HUES64 (cell line): ENCODE measurements around the gene SEMA5A.

Source experiments
- H3K27ac ChIP-seq: 2 replicates; pipeline ENCODE4 v1.7.0; 2013; ENCODE audit warnings: low read depth, low read length, inconsistent platforms
- H3K27me3 ChIP-seq: 2 replicates; pipeline ENCODE4 v1.6.1; 2013; ENCODE audit warnings: mild to moderate bottlenecking, low read length; ENCODE audit not compliant: insufficient read depth
- H3K36me3 ChIP-seq: 2 replicates; pipeline ENCODE4 v1.6.1; 2013; ENCODE audit warnings: mild to moderate bottlenecking, low read length; ENCODE audit not compliant: insufficient read depth
- H3K4me1 ChIP-seq: 2 replicates; pipeline ENCODE4 v1.6.1; 2013; ENCODE audit warnings: mild to moderate bottlenecking, low read length, moderate library complexity; ENCODE audit not compliant: insufficient read depth
- H3K4me3 ChIP-seq: 2 replicates; pipeline ENCODE4 v1.5.1; 2013; ENCODE audit warnings: mild to moderate bottlenecking, low read length, moderate library complexity
- H3K9ac ChIP-seq: 2 replicates; pipeline ENCODE4 v1.6.1; 2013; ENCODE audit warnings: mild to moderate bottlenecking, low read depth, low read length
- H3K9me3 ChIP-seq: 2 replicates; pipeline ENCODE4 v1.6.1; 2013; ENCODE audit warnings: low read depth, low read length; ENCODE audit not compliant: insufficient read depth
- WGBS: fragments of 150-250, 120-280 bp; methylation state at CpG from one replicate; pipeline ENCODE4 v1.1.7; 2013; ENCODE audit warnings: missing lambda C conversion rate; 5-methylcytosine and 5-hydroxymethylcytosine counted together

SEMA5A gene

DNA sequence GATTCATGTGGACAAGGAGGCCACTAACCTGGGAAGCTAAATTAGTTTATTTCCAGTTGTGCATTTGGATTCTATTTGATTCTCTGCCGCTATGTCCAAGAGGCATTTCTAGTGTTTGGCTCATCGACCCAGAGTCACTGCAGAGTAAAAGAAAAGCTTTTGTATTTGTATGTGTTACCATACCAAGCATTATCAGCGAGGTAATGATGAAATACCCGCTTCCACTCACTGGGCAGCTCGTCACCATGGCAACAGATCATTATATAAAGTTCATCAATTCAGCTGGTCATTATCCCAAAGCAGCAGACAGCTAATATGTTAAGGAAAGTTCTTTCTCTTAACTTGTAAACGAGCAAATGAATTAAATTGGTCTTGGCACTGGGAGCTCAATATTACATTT lies 380.3 kb downstream of the SEMA5A start:
- peaks cover 12% of the 10 kb centered on the region; the same call in 1 of the 2 replicates for H3K4me1 ChIP-seq
- H3K36me3 ChIP-seq, result no peaks in the 10 kb centered on the region
- H3K9me3 ChIP-seq, result no peaks in the 10 kb centered on the region
- H3K9ac ChIP-seq, result no peak overlapping the region
- no peaks in the 10 kb centered on the region for H3K27me3 ChIP-seq
- 90% methylated on average over 3 of the region's 6 CpGs for WGBS
- H3K27ac ChIP-seq, result no peak overlapping the region
- H3K4me3 ChIP-seq, result no peak overlapping the region

DNA sequence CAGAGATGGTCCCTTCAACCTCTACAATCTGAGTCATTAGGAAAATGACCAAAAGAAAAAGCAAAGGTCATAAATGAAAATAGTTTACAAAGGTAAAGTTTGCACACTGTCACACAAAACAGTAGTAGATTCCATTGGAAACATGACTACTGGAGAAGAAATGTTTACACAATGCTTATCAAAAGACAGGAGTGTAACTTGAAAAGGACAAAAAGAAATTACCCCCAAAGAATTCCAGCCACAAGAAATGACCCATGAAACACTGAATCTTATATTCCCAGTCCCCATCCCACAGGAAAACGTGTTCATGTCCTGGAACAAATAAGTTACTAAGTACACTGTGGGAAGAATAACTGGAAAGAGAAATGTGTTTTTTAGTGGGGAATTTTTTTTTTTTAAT lies 385.1 kb downstream of the SEMA5A start:
- no peak overlapping the region for H3K27ac ChIP-seq
- no peaks in the 10 kb centered on the region for H3K4me1 ChIP-seq
- no peaks in the 10 kb centered on the region for H3K9me3 ChIP-seq
- WGBS, result 75% methylated on average over 1 of the region's 1 CpG
- H3K4me3 ChIP-seq, result no peak overlapping the region
- no peaks in the 10 kb centered on the region for H3K36me3 ChIP-seq
- H3K27me3 ChIP-seq, result no peaks in the 10 kb centered on the region
- no peak overlapping the region for H3K9ac ChIP-seq

DNA sequence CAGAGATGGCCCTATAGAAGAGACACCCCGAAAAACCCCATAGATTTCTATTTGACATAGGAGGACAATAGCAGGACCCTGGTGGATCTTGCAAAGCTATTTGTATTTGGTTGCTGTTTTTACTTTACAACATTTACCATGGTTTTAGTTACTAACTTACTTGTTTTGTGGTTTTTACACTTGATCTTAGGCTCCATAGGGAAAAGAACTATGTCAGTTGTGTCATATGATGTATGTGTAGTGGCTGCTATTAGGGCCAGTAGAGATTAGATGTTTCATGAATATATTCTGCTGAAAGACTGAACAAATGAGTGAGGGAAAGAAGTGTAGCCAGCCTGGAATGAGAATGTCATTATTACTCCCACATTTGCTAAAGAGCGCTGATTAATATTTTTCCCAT lies 388.1 kb downstream of the SEMA5A start:
- H3K27me3 ChIP-seq, result no peaks in the 10 kb centered on the region
- no peak overlapping the region for H3K27ac ChIP-seq
- WGBS, result 100% methylated on average over 1 of the region's 2 CpGs
- no peak overlapping the region for H3K4me3 ChIP-seq
- H3K9ac ChIP-seq, result no peak overlapping the region
- no peaks in the 10 kb centered on the region for H3K4me1 ChIP-seq
- no peaks in the 10 kb centered on the region for H3K9me3 ChIP-seq
- H3K36me3 ChIP-seq, result no peaks in the 10 kb centered on the region

DNA sequence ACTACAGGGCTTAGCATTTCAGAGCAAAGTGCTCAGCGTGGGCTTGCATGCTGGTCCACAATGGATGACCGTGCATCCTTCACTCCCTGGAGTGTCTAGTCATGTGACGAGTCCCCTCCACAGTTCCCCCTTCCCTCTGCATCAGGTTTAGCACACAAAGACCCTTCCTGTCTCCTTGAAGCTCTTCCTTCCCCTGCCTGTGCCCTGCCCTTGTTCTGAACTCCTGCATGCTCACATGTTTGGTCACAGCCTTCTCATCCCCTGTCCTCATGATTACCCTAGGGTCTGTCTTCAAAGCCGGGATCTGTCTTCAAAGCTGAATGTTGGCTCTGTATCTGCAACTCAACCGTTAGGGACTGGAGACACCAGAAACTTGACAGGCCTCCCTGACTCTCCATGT lies 388.9 kb downstream of the SEMA5A start:
- Histone ChIP-seq H3K27ac (no peak overlapping the region), H3K27me3 (no peaks in the 10 kb centered on the region), H3K4me3 (no peak overlapping the region), H3K4me1 (no peaks in the 10 kb centered on the region), H3K9ac (no peak overlapping the region), H3K9me3 (no peaks in the 10 kb centered on the region), H3K36me3 (no peaks in the 10 kb centered on the region)
- WGBS, result 89% methylated on average over 4 of the region's 5 CpGs

DNA sequence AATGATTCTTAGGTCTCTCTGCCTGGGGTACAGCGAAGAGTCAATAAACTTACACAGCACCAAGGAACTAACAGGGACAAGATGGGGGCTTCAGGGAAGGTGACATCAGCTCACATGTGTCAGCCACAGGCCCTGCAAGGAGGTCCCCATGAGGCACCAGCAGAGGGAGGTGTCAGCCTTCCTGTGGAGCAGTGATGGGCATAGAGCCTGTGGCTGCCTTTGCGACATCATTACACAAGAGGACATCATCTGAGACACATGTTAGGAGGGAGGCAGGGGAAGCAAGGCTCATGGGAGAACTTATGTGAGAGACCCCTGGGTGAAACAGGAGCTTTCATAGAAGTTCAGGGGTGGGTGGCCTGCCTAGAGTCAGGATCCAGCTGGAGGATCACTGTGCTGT lies 389.6 kb downstream of the SEMA5A start:
- Histone ChIP-seq H3K4me1 (no peaks in the 10 kb centered on the region), H3K27me3 (no peaks in the 10 kb centered on the region), H3K36me3 (no peaks in the 10 kb centered on the region), H3K9ac (no peak overlapping the region), H3K27ac (no peak overlapping the region), H3K9me3 (no peaks in the 10 kb centered on the region), H3K4me3 (no peak overlapping the region)
- 92% methylated on average over 2 of the region's 2 CpGs for WGBS

DNA sequence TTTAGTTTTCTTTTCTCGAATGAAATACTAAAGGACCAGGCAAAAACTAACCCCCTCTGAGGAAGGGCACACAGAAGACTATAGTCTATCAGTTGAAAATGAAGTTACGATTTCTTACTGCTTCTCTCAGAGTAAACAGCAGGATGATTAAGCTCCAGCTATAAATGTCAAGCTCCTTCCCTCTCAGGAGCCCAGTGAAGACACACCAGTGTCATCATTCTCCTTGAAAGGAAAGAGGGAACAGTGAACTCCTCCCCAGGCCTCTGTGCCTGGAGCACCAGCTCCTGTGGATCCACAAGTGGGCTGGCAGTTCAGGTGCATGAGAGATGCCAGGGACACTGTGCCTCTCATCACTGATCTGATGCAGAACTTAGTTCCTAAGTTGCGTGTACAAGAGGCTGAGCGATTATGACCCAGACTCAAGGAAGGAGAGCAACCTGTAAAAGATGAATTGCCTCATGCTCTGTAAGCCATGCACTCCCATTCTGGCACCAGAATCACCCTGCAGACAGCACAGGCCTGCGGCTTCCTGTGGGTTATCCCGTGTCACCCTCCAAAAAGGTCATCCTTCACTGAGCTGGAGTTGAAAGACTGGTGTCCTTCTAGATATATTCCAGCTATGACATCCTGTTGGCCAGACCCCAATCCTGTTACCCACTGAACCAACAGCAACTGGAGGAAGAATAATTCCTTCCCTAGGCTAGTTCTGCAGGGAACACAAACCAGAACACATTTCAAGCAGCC lies 394.0 kb downstream of the SEMA5A start:
- Histone ChIP-seq H3K4me1 (no peaks in the 10 kb centered on the region), H3K9me3 (no peaks in the 10 kb centered on the region), H3K27me3 (no peaks in the 10 kb centered on the region), H3K27ac (no peak overlapping the region), H3K4me3 (no peak overlapping the region), H3K36me3 (no peaks in the 10 kb centered on the region), H3K9ac (no peak overlapping the region)
- 90% methylated on average over 5 of the region's 6 CpGs for WGBS

DNA sequence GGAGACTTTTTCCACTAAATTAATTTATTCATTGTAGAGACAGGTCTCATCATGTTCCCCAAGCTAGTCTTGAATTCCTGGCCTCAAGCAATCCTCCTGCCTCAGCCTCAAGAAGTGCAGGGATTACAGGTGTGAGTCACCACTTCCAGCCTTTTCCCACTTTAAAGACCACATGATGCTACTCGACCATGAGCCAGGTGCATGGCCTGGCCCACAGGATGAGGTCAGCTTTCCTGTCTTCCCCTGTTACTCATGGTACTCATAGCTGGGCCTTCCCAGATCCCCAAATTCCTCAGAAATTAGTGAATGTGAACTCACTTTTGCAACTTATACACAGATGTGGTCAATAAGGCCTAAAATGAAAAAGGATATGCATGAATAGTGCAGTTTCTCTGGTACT lies 395.9 kb downstream of the SEMA5A start:
- Histone ChIP-seq H3K4me1 (no peaks in the 10 kb centered on the region), H3K36me3 (no peaks in the 10 kb centered on the region), H3K9me3 (no peaks in the 10 kb centered on the region), H3K9ac (no peak overlapping the region), H3K27ac (no peak overlapping the region), H3K27me3 (no peaks in the 10 kb centered on the region), H3K4me3 (no peak overlapping the region)
- 90% methylated on average over 1 of the region's 1 CpG for WGBS

DNA sequence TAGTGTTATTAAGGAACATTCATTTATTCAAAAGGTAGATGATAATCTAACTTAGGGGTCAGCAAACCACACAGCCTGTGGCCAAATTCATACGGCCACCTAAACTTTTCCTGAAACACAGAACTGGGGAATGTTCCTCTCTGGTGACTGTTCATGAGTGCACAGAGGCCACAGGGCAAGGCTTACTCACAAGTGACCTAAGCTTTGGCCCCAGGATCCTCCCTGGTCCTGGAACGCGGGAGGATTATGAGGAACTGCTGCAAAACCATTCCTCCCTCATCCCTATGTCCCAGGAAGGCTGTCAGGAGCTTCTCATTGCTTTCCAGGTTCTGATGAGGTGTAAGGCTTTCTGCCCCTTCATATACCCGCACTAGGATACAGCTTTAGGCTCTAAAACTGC lies 397.6 kb downstream of the SEMA5A start:
- Histone ChIP-seq H3K4me3 (no peak overlapping the region), H3K9me3 (no peaks in the 10 kb centered on the region), H3K36me3 (no peaks in the 10 kb centered on the region), H3K27ac (no peak overlapping the region), H3K9ac (no peak overlapping the region), H3K4me1 (no peaks in the 10 kb centered on the region), H3K27me3 (no peaks in the 10 kb centered on the region)
- 89% methylated on average over 4 of the region's 4 CpGs for WGBS

DNA sequence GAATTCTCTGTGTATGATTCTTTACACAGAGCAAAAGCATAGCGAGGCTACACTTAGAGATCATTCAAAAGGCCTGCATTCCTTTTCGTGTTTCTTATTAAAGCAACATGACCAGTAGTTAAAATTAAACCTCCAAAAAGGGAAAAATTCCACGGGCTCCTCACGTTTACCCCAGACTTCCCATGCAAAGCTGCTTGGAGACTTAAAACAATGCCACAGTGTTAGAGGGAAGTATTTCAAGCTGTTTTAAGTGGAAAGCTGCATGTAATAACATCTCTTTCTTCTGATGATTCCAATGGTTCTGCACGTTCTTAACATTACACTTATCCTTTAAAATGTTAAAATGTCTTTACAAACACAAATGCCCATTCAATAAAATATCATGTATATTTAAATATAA lies 405.2 kb downstream of the SEMA5A start:
- Histone ChIP-seq H3K4me1 (no peaks in the 10 kb centered on the region), H3K4me3 (no peak overlapping the region), H3K9ac (no peak overlapping the region), H3K9me3 (no peaks in the 10 kb centered on the region), H3K27me3 (no peaks in the 10 kb centered on the region), H3K27ac (no peak overlapping the region), H3K36me3 (no peaks in the 10 kb centered on the region)
- 84% methylated on average over 4 of the region's 5 CpGs for WGBS

DNA sequence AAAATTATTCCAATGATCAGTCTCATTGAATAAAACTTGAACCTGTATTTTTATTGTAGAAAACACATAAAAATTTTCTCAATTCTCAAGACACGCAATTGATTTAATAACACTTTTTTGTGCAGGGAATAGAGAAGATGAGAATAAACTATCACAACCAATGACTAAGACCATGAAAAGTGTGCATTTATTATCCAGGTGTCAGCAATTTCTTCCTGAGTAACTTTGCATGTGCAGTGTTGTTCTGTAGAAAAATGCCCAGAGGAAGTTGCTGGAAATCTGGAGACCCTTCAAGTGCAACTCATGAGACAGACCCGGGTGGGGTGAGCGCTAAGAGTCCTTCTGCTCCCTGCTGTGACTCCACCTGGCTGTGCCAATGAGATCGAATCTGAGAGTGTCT lies 405.7 kb downstream of the SEMA5A start:
- Histone ChIP-seq H3K4me3 (no peak overlapping the region), H3K27ac (no peak overlapping the region), H3K9me3 (no peaks in the 10 kb centered on the region), H3K4me1 (no peaks in the 10 kb centered on the region), H3K9ac (no peak overlapping the region), H3K36me3 (no peaks in the 10 kb centered on the region), H3K27me3 (no peaks in the 10 kb centered on the region)
- WGBS, result 91% methylated on average over 3 of the region's 4 CpGs

DNA sequence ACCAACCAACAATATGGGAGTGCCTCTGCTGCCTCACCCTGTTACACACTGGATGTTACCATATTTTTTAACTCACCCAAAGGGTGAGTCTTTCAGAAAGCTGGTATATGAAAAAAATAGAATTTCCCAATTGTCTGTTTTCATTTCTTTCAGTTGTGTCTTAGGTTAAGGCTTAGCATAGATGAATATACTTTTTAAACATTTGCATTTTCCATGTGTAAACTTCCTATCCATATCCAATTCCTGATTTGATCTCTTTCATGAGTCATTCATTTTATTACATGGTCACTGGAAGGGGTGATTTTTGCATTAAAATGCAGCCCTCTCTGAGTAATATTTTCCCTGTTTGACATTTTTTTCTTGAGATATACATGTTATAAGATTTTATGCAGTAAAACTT lies 406.5 kb downstream of the SEMA5A start:
- H3K4me3 ChIP-seq, result no peak overlapping the region
- H3K9ac ChIP-seq, result no peak overlapping the region
- H3K27me3 ChIP-seq, result no peaks in the 10 kb centered on the region
- no peak overlapping the region for H3K27ac ChIP-seq
- no peaks in the 10 kb centered on the region for H3K4me1 ChIP-seq
- H3K36me3 ChIP-seq, result no peaks in the 10 kb centered on the region
- H3K9me3 ChIP-seq, result no peaks in the 10 kb centered on the region

DNA sequence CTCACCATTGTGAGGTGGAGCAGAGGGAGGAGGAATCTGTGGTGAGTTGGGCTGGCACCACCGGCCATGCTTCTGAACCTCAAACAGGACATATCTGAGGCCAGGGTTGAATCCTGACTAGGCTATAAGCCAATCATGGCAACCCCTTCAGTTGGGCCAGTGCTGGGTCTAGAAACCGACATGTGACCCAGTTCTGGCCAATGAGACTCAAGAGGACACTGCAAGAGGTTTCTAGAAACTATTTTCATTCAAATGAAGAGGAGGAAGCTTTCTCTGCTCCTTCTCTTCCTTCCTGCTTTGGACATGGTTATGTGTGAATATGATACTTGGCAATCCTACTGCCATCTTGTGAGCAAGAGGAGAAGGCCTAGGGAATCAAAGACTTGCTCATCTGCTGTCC lies 417.7 kb downstream of the SEMA5A start:
- no peaks in the 10 kb centered on the region for H3K36me3 ChIP-seq
- WGBS, result 90% methylated on average over 2 of the region's 2 CpGs
- H3K9me3 ChIP-seq, result no peaks in the 10 kb centered on the region
- no peaks in the 10 kb centered on the region for H3K27me3 ChIP-seq
- no peak overlapping the region for H3K4me3 ChIP-seq
- no peak overlapping the region for H3K9ac ChIP-seq
- no peaks in the 10 kb centered on the region for H3K4me1 ChIP-seq
- no peak overlapping the region for H3K27ac ChIP-seq
